Liver (tissue), 9 donors: Measurements from ENCODE around the gene RAD23B. TPM values are rescaled to one million over a fixed set of nuclear protein-coding genes. Genes with fewer than 3 reads are reported as not detected.

Experiments used
- DNase-seq: peaks from one replicate; pipeline ENCODE4 v3.0.0-alpha.2; 2017; ENCODE audit warnings: low spot score
- H3K27ac ChIP-seq, 2 donors: one replicate each; pipeline ENCODE4 v1.7.0; 2013; ENCODE audit warnings: inconsistent platforms in 2 of 2, low read length in 2 of 2, control low read depth in 1 of 2, low read depth in 1 of 2, mild to moderate bottlenecking in 1 of 2
- H3K27me3 ChIP-seq, 4 donors: one replicate each; pipeline versions ENCODE4 v1.6.1 to v1.7.0; 2013; ENCODE audit warnings: low read length in 3 of 4, inconsistent platforms in 1 of 4, mild to moderate bottlenecking in 1 of 4, moderate library complexity in 1 of 4; ENCODE audit not compliant: control insufficient read depth in 4 of 4, insufficient read depth in 4 of 4
- H3K36me3 ChIP-seq, 4 donors: one replicate each; pipeline versions ENCODE4 v1.6.1 to v1.7.0; 2013; ENCODE audit warnings: low read length in 3 of 4, mild to moderate bottlenecking in 3 of 4, low read depth in 1 of 4, moderate library complexity in 1 of 4; ENCODE audit not compliant: control insufficient read depth in 4 of 4, insufficient read depth in 3 of 4
- H3K4me1 ChIP-seq, 4 donors: one replicate each; pipeline versions ENCODE4 v1.6.1 to v1.7.0; 2013; ENCODE audit warnings: low read length in 3 of 4, mild to moderate bottlenecking in 3 of 4, moderate library complexity in 1 of 4; ENCODE audit not compliant: control insufficient read depth in 4 of 4, insufficient read depth in 4 of 4
- H3K4me3 ChIP-seq, 3 donors: one replicate each; pipeline versions ENCODE4 v1.6.1 to v1.7.0; 2013; ENCODE audit warnings: low read length in 3 of 3, control low read depth in 1 of 3, low read depth in 1 of 3, mild to moderate bottlenecking in 1 of 3
- H3K9ac ChIP-seq, 2 donors: one replicate each; pipeline ENCODE4 v1.7.0; 2013; ENCODE audit warnings: low read length in 2 of 2, mild to moderate bottlenecking in 2 of 2, moderate library complexity in 2 of 2, control low read depth in 1 of 2, low read depth in 1 of 2
- H3K9me3 ChIP-seq, 4 donors: one replicate each; pipeline versions ENCODE4 v1.6.1 to v1.7.0; 2013; ENCODE audit warnings: low read length in 3 of 4; ENCODE audit not compliant: control insufficient read depth in 4 of 4
- EGR1 ChIP-seq, 2 donors: IDR thresholded peaks; 2 replicates each; pipeline ENCODE4 v1.6.1; 2016 to 2018; ENCODE audit warnings: antibody characterized with exemption in 2 of 2, low read depth in 2 of 2
- FOXA1 ChIP-seq: IDR thresholded peaks from 2 replicates; pipeline ENCODE4 v1.6.1; 2016; ENCODE audit warnings: antibody characterized with exemption
- GABPA ChIP-seq, 2 donors: IDR thresholded peaks in 1 of 2; conservative IDR thresholded peaks in 1 of 2; 2 replicates each; pipeline ENCODE4 v1.6.1; 2016; ENCODE audit warnings: antibody characterized with exemption in 2 of 2, mild to moderate bottlenecking in 1 of 2, moderate library complexity in 1 of 2
- HNF4A ChIP-seq, 2 donors: conservative IDR thresholded peaks; 2 replicates each; pipeline ENCODE4 v1.6.1; 2016; ENCODE audit warnings: antibody characterized with exemption in 2 of 2, mild to moderate bottlenecking in 2 of 2
- HNF4G ChIP-seq: IDR thresholded peaks from 2 replicates; pipeline ENCODE4 v1.6.1; 2016; ENCODE audit warnings: antibody characterized with exemption
- JUND ChIP-seq, 2 donors: IDR thresholded peaks; 2 replicates each; pipeline ENCODE4 v1.6.1; 2016; ENCODE audit warnings: antibody characterized with exemption in 2 of 2
- NR2F2 ChIP-seq: IDR thresholded peaks from 2 replicates; pipeline ENCODE4 v1.6.1; 2016; ENCODE audit warnings: antibody characterized with exemption
- RAD21 ChIP-seq, 2 donors: IDR thresholded peaks; 2 replicates each; pipeline ENCODE4 v1.6.1; 2016; ENCODE audit warnings: antibody characterized with exemption in 2 of 2, mild to moderate bottlenecking in 2 of 2
- RXRA ChIP-seq, 2 donors: IDR thresholded peaks; 2 replicates each; pipeline ENCODE4 v1.6.1; 2017 to 2018; ENCODE audit warnings: antibody characterized with exemption in 2 of 2, mild to moderate bottlenecking in 1 of 2
- SP1 ChIP-seq: IDR thresholded peaks from 2 replicates; pipeline ENCODE4 v1.6.1; 2018; ENCODE audit warnings: antibody characterized with exemption, mild to moderate bottlenecking
- TAF1 ChIP-seq: conservative IDR thresholded peaks from 2 replicates; pipeline ENCODE4 v1.6.1; 2016; ENCODE audit warnings: antibody characterized with exemption, mild to moderate bottlenecking
- YY1 ChIP-seq: IDR thresholded peaks from 2 replicates; pipeline ENCODE4 v1.6.1; 2016; ENCODE audit warnings: antibody characterized with exemption, mild to moderate bottlenecking
- WGBS: extraction: QIAGEN DNeasy Blood & Tissue Kit; methylation state at CpG from one replicate; pipeline ENCODE4 v1.1.7; 2013; 5-methylcytosine and 5-hydroxymethylcytosine counted together
- polyA plus RNA-seq, 2 donors: library from polyadenylated mRNA; stranded (reverse) in 1 of 2; unstranded in 1 of 2; fragments of 200-250 nt in 1 of 2; fragments of >200 nt in 1 of 2; fragmentation: Nextera tagmentation in 1 of 2; extraction: Ambion mirVana in 1 of 2; gene quantifications; one replicate each; pipeline versions ENCODE4 v1.2.1 to v1.2.3, GENCODE V29; 2013 to 2015
- total RNA-seq, 2 donors: library from RNA; depleted of rRNA; stranded (reverse); fragments of >200 nt; gene quantifications; one replicate each; pipeline ENCODE4 v1.2.3, GENCODE V29; 2014
- TF ChIP-seq, protein P1 (sequence below): IDR thresholded peaks from 2 replicates; pipeline ENCODE4 v1.6.1; 2016; ENCODE audit warnings: antibody characterized with exemption
- TF ChIP-seq, protein P2 (sequence below): IDR thresholded peaks from 2 replicates; pipeline ENCODE4 v1.6.1; 2016; ENCODE audit warnings: antibody characterized with exemption, mild to moderate bottlenecking
- TF ChIP-seq, protein P3 (sequence below): fragments of 150-350 bp; IDR thresholded peaks from 2 replicates; pipeline ENCODE4 v1.5.1; 2017; ENCODE audit warnings: improper control_type of control experiment, low read depth, low read length; ENCODE audit not compliant: missing input control
- TF ChIP-seq, protein P4 (sequence below): IDR thresholded peaks from 2 replicates; pipeline ENCODE4 v1.6.1; 2016; ENCODE audit warnings: antibody characterized with exemption
- TF ChIP-seq, protein P5 (sequence below): IDR thresholded peaks from 2 replicates; pipeline ENCODE4 v1.6.1; 2016; ENCODE audit warnings: antibody characterized with exemption
- donor health status: healthy.
- donor health status: healthy.
- donor health status: healthy.
- donor health status: healthy.
- donor health status: healthy.

RAD23B gene
- total and polyA plus RNA-seq, 4 donors, result 13.6 to 101 (median 61.6) TPM

DNA sequence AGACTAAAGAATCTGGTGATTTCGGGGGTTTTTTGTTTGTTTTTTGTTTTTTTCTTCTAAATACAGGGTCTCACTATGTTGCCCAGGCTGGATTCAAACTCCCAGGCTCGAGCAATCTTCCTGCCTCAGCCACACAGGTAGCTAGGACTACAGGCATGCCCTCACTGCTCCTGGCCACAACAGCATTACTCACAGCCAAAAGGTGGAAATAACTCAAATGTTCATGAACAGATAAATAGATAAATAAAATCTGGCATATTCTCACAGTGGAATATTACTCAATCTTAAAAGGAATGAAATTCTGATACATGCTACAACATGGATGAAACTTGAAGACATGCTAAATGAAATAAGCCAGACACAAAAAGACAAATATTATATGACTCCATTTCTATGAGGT, 19.8 kb upstream of the RAD23B start:
- no peak overlapping the region for H3K4me3 ChIP-seq
- TF ChIP-seq HNF4G, result no peak
- TF ChIP-seq RXRA (IDR thresholded peaks at IDR 0.05), result no peak
- TF ChIP-seq, protein P1, sequence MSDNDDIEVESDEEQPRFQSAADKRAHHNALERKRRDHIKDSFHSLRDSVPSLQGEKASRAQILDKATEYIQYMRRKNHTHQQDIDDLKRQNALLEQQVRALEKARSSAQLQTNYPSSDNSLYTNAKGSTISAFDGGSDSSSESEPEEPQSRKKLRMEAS, result no peak
- TF ChIP-seq RAD21 (IDR thresholded peaks at IDR 0.05), result no peak
- no peak for TF ChIP-seq YY1
- TF ChIP-seq NR2F2, result no peak
- TF ChIP-seq, protein P2, sequence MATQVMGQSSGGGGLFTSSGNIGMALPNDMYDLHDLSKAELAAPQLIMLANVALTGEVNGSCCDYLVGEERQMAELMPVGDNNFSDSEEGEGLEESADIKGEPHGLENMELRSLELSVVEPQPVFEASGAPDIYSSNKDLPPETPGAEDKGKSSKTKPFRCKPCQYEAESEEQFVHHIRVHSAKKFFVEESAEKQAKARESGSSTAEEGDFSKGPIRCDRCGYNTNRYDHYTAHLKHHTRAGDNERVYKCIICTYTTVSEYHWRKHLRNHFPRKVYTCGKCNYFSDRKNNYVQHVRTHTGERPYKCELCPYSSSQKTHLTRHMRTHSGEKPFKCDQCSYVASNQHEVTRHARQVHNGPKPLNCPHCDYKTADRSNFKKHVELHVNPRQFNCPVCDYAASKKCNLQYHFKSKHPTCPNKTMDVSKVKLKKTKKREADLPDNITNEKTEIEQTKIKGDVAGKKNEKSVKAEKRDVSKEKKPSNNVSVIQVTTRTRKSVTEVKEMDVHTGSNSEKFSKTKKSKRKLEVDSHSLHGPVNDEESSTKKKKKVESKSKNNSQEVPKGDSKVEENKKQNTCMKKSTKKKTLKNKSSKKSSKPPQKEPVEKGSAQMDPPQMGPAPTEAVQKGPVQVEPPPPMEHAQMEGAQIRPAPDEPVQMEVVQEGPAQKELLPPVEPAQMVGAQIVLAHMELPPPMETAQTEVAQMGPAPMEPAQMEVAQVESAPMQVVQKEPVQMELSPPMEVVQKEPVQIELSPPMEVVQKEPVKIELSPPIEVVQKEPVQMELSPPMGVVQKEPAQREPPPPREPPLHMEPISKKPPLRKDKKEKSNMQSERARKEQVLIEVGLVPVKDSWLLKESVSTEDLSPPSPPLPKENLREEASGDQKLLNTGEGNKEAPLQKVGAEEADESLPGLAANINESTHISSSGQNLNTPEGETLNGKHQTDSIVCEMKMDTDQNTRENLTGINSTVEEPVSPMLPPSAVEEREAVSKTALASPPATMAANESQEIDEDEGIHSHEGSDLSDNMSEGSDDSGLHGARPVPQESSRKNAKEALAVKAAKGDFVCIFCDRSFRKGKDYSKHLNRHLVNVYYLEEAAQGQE, result no peak
- TF ChIP-seq HNF4A (conservative IDR thresholded peaks at IDR 0.05), result no peak
- TF ChIP-seq SP1, result no peak
- TF ChIP-seq, protein P3, sequence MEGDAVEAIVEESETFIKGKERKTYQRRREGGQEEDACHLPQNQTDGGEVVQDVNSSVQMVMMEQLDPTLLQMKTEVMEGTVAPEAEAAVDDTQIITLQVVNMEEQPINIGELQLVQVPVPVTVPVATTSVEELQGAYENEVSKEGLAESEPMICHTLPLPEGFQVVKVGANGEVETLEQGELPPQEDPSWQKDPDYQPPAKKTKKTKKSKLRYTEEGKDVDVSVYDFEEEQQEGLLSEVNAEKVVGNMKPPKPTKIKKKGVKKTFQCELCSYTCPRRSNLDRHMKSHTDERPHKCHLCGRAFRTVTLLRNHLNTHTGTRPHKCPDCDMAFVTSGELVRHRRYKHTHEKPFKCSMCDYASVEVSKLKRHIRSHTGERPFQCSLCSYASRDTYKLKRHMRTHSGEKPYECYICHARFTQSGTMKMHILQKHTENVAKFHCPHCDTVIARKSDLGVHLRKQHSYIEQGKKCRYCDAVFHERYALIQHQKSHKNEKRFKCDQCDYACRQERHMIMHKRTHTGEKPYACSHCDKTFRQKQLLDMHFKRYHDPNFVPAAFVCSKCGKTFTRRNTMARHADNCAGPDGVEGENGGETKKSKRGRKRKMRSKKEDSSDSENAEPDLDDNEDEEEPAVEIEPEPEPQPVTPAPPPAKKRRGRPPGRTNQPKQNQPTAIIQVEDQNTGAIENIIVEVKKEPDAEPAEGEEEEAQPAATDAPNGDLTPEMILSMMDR, result no peak
- TF ChIP-seq EGR1 (IDR thresholded peaks at IDR 0.05; ENCODE audit: low read depth in 2 of 2), result no peak
- no peak for TF ChIP-seq JUND (IDR thresholded peaks at IDR 0.05)
- no peak for TF ChIP-seq GABPA (IDR thresholded peaks at IDR 0.05 in 1 of 2, conservative IDR thresholded peaks at IDR 0.05 in 1 of 2)
- TF ChIP-seq, protein P4, sequence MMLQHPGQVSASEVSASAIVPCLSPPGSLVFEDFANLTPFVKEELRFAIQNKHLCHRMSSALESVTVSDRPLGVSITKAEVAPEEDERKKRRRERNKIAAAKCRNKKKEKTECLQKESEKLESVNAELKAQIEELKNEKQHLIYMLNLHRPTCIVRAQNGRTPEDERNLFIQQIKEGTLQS, result no peak
- H3K36me3 ChIP-seq, result no peaks in the 10 kb centered on the region
- H3K9ac ChIP-seq, result no peak overlapping the region
- H3K4me1 ChIP-seq, result peaks cover 7 to 26% (median 21%) of the 10 kb centered on the region in 4 donors
- no peak for DNase-seq
- H3K27me3 ChIP-seq, result no peaks in the 10 kb centered on the region
- H3K27ac ChIP-seq, result no peak overlapping the region
- WGBS, result 89% methylated on average over 2 of the region's 2 CpGs
- H3K9me3 ChIP-seq, result peaks cover 0 to 3% (median under 1%) of the 10 kb centered on the region in 4 donors

DNA sequence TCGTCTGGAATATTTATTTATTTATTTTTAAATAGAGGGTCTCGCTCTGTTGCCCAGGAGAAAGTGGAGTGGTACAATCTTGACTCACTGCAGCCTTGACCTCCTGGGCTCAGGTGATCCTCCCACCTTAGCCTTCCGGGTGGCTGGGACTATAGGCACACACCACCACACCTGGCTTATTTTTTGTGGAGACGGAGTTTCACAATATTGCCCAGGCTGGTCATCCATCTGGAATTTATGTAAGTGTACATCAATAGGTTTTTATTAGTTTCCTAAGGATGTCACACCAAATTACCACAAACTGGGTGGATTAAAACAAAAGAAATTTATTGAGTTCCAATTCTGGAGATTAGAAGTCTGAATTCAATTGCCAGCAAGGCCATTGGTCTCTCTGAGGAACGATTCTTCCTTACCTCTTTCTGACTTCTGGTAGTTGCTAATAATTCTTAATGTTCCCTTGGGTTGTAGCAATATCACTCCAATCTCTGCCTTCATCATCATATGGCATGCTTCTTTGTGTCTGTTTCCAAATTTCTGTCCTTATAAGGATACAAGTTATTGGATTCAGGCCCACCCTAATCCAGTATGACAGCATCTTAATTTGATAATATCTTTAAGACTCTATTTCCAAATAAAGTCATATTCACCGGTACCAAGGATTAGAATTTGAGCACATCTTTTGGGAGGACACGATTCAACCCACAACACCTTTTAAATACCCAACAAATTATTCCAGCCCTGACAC, 16.3 kb upstream of the RAD23B start:
- H3K4me3 ChIP-seq, result no peak overlapping the region
- no peak for DNase-seq
- peaks cover 0 to 3% (median under 1%) of the 10 kb centered on the region in 4 donors for H3K9me3 ChIP-seq
- TF ChIP-seq HNF4A (conservative IDR thresholded peaks at IDR 0.05) (no peak), SP1 (no peak), FOXA1 (no peak), TAF1 (no peak), HNF4G (no peak), GABPA (IDR thresholded peaks at IDR 0.05 in 1 of 2, conservative IDR thresholded peaks at IDR 0.05 in 1 of 2) (no peak), EGR1 (IDR thresholded peaks at IDR 0.05; ENCODE audit: low read depth in 2 of 2) (no peak)
- TF ChIP-seq, protein P1, result no peak
- TF ChIP-seq, protein P5, sequence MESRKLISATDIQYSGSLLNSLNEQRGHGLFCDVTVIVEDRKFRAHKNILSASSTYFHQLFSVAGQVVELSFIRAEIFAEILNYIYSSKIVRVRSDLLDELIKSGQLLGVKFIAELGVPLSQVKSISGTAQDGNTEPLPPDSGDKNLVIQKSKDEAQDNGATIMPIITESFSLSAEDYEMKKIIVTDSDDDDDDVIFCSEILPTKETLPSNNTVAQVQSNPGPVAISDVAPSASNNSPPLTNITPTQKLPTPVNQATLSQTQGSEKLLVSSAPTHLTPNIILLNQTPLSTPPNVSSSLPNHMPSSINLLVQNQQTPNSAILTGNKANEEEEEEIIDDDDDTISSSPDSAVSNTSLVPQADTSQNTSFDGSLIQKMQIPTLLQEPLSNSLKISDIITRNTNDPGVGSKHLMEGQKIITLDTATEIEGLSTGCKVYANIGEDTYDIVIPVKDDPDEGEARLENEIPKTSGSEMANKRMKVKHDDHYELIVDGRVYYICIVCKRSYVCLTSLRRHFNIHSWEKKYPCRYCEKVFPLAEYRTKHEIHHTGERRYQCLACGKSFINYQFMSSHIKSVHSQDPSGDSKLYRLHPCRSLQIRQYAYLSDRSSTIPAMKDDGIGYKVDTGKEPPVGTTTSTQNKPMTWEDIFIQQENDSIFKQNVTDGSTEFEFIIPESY, result no peak
- TF ChIP-seq, protein P2, result no peak
- no peaks in the 10 kb centered on the region for H3K36me3 ChIP-seq
- H3K9ac ChIP-seq, result no peak overlapping the region
- no peaks in the 10 kb centered on the region for H3K27me3 ChIP-seq
- no peak overlapping the region for H3K27ac ChIP-seq
- WGBS, result 80% methylated on average over 7 of the region's 7 CpGs
- peaks cover 12 to 29% (median 20%) of the 10 kb centered on the region in 4 donors for H3K4me1 ChIP-seq
